K562 (cell line): ENCODE results near the gene PCDHA11. TPM values are rescaled to one million over a fixed set of nuclear protein-coding genes. Genes with fewer than 3 reads are reported as not detected.

Experiments
- ATAC-seq: fragments of 200-7000 bp; cut with Tn5 transposase; 3 replicates; pipeline ENCODE4 v1.9.1; 2020; ENCODE audit warnings: moderate library complexity
- BruUV-seq: library from RNA; stranded (reverse); fragments of 400-500 nt; replicated peaks from 2 replicates; lab custom pipeline; 2021; lab: Mats Ljungman, UMichigan
- CTCF ChIA-PET: fragments of 300-600 bp; formaldehyde crosslinking; extraction: SDS; loops from one replicate; lab custom pipeline; 2021; ENCODE audit warnings: low intra/inter-chr PET ratio; lab: Yijun Ruan, JAX
- POLR2A ChIA-PET: fragments of 300-600, 350-650 bp; sonication (Branson Sonifier 250); formaldehyde crosslinking; extraction: SDS; loops from one replicate; lab custom pipeline; 2021; ENCODE audit warnings: antibody characterized with exemption, inconsistent platforms; lab: Yijun Ruan, JAX
- DNase-seq, 4 experiments: peaks; one replicate each; pipeline versions ENCODE4 v3.0.0 to v3.0.0-alpha.2; 2011 to 2018; ENCODE audit warnings: low spot score in 3 of 4, mixed read lengths in 3 of 4; ENCODE audit errors: extremely low read depth in 1 of 4
- FAIRE-seq: peaks from 2 replicates; lab custom pipeline; 2011; peaks lifted over from hg19 to GRCh38; lab: Jason Lieb, UNC
- H2AFZ ChIP-seq: 2 replicates; pipeline ENCODE4 v1.6.0; 2011; ENCODE audit warnings: low read depth, low read length, control low read depth, inconsistent platforms
- H3K27ac ChIP-seq: fragments of 200-600 bp; 3 replicates; pipeline ENCODE4 v1.8.0; 2011; ENCODE audit warnings: low read depth, mild to moderate bottlenecking, control low read depth, inconsistent platforms, low read length, moderate library complexity, mixed read lengths; ENCODE audit errors: extremely low read depth
- H3K27me3 ChIP-seq, 2 experiments: fragments of 300-600 bp in 1 of 2; 2 replicates in 1 of 2; 3 replicates in 1 of 2; pipeline versions ENCODE4 v1.6.0 to v1.8.0; 2011; ENCODE audit warnings: inconsistent platforms in 2 of 2, low read length in 2 of 2, mild to moderate bottlenecking in 1 of 2, mixed read lengths in 1 of 2, moderate library complexity in 1 of 2; ENCODE audit not compliant: control insufficient read depth in 2 of 2, insufficient read depth in 2 of 2
- H3K36me3 ChIP-seq: fragments of 300-600 bp; 3 replicates; pipeline ENCODE4 v1.8.0; 2011; ENCODE audit warnings: mild to moderate bottlenecking, low read length, inconsistent platforms; ENCODE audit not compliant: control insufficient read depth, insufficient read depth
- H3K4me1 ChIP-seq, 2 experiments: fragments of 200-600 bp in 1 of 2; replicated peaks in 1 of 2; 2 replicates in 1 of 2; 3 replicates in 1 of 2; pipeline versions ENCODE4 v1.5.1 to v1.8.0; 2011; ENCODE audit warnings: inconsistent platforms in 2 of 2, low read length in 2 of 2, mild to moderate bottlenecking in 1 of 2, mixed read lengths in 1 of 2, moderate library complexity in 1 of 2; ENCODE audit not compliant: control insufficient read depth in 2 of 2, insufficient read depth in 2 of 2
- H3K4me2 ChIP-seq: 2 replicates; pipeline ENCODE4 v1.6.1; 2011; ENCODE audit warnings: low read length, control low read depth, inconsistent platforms, mixed read lengths; ENCODE audit not compliant: insufficient read depth
- H3K4me3 ChIP-seq: fragments of 200-600 bp; sonication (generic), shearing (Covaris generic); 2 replicates; pipeline ENCODE4 v1.5.1; 2016; ENCODE audit warnings: control low read depth, inconsistent platforms
- H3K79me2 ChIP-seq: fragments of 200-600 bp; 3 replicates; pipeline ENCODE4 v1.8.0; 2011; ENCODE audit warnings: low read length, inconsistent platforms; ENCODE audit not compliant: control insufficient read depth, insufficient read depth
- H3K9ac ChIP-seq, 2 experiments: 2 replicates each; pipeline versions ENCODE4 v1.6.0 to v1.6.1; 2011; ENCODE audit warnings: low read depth in 2 of 2, low read length in 2 of 2, control low read depth in 1 of 2, inconsistent platforms in 1 of 2, mild to moderate bottlenecking in 1 of 2, mixed read lengths in 1 of 2; ENCODE audit not compliant: insufficient read depth in 1 of 2
- H3K9me1 ChIP-seq: one replicate; pipeline ENCODE4 v1.6.0; 2011; ENCODE audit warnings: inconsistent platforms, mild to moderate bottlenecking, low read length, moderate library complexity; ENCODE audit not compliant: control insufficient read depth, insufficient read depth
- H3K9me3 ChIP-seq: replicated peaks from 2 replicates; pipeline ENCODE4 v1.5.1; 2011; ENCODE audit warnings: low read depth, low read length, inconsistent platforms; ENCODE audit not compliant: control insufficient read depth, insufficient read depth
- H4K20me1 ChIP-seq: replicated peaks from 2 replicates; pipeline ENCODE4 v1.6.1; 2011; ENCODE audit warnings: low read length, inconsistent platforms, mixed read lengths; ENCODE audit not compliant: control insufficient read depth, insufficient read depth
- CBFA2T2 ChIP-seq: fragments of 450-650 bp; conservative IDR thresholded peaks from 2 replicates; pipeline ENCODE4 v1.6.1; 2017; ENCODE audit warnings: mild to moderate bottlenecking
- ZBTB5 ChIP-seq: fragments of 450-650 bp; IDR thresholded peaks from 2 replicates; pipeline ENCODE4 v1.6.1; 2017; ENCODE audit warnings: antibody characterized with exemption
- ZNF124 ChIP-seq: sonication (generic); formaldehyde crosslinking; IDR thresholded peaks from 2 replicates; pipeline ENCODE4 v1.8.1; 2022; ENCODE audit warnings: missing genetic modification reagents
- WGBS: fragments of 100-300 bp; shearing (Covaris generic); methylation state at CpG from one replicate; pipeline ENCODE4 v1.1.6; 2016; ENCODE audit warnings: low coverage, mixed read lengths; ENCODE audit not compliant: insufficient coverage; ENCODE audit errors: missing lambda C conversion rate; 5-methylcytosine and 5-hydroxymethylcytosine counted together
- in situ Hi-C: fragments of 300-500 bp; cut with MboI; formaldehyde crosslinking; loops from 4 replicates; pipeline ENCODE4 v1.15.0; 2018; ENCODE audit warnings: inconsistent platforms, mixed read lengths
- intact Hi-C: fragments of 100-400 bp; cut with micrococcal nuclease; formaldehyde crosslinking; loops from 2 replicates; pipeline ENCODE4 v1.14.2; 2022
- polyA plus RNA-seq, 8 experiments: library from polyadenylated mRNA; depleted of rRNA in 4 of 8; stranded (reverse) in 5 of 8; unstranded in 3 of 8; fragments of >200 nt; fragmentation: Nextera tagmentation in 2 of 8; fragmentation: Illumina TruSeq in 1 of 8; extraction: Ambion mirVana in 2 of 8; extraction: Trizol in 1 of 8; gene quantifications; 2 replicates each; pipeline versions ENCODE4 v1.2.1 to v1.2.3, GENCODE V29; 2011 to 2014; ENCODE audit warnings: inconsistent platforms in 1 of 8, missing spikeins in 1 of 8
- total RNA-seq, 7 experiments: library from RNA; depleted of rRNA in 6 of 7; stranded (reverse); fragments of >200 nt in 6 of 7; fragmentation: Illumina TruSeq in 2 of 7; extraction: Trizol in 2 of 7; gene quantifications; 2 replicates each; pipeline versions ENCODE4 v1.2.1 to v1.2.3, GENCODE V29; 2011 to 2021; ENCODE audit warnings: low replicate concordance in 1 of 7
- TF ChIP-seq, protein P1 (sequence below): IDR thresholded peaks from 3 replicates; pipeline ENCODE4 v1.6.1; 2011; ENCODE audit warnings: borderline replicate concordance, mild to moderate bottlenecking, moderate library complexity; ENCODE audit not compliant: insufficient read length; ENCODE audit errors: extremely low read depth
- TF ChIP-seq, protein P2 (sequence below), 2 experiments: fragments of 250-450 bp in 1 of 2; fragments of 450-650 bp in 1 of 2; sonication (Bioruptor Pico) in 1 of 2; IDR thresholded peaks; 2 replicates each; pipeline versions ENCODE4 v1.6.1 to v1.8.0; 2016 to 2021; ENCODE audit warnings: mild to moderate bottlenecking in 2 of 2, moderate library complexity in 2 of 2, missing compliant biosample characterization in 1 of 2, missing genetic modification characterization in 1 of 2
- TF ChIP-seq, protein P3 (sequence below): conservative IDR thresholded peaks from 2 replicates; pipeline ENCODE4 v1.6.1; 2011; ENCODE audit warnings: low read depth, mild to moderate bottlenecking, low read length; ENCODE audit not compliant: control insufficient read depth
- TF ChIP-seq, protein P4 (sequence below): fragments of 250-450 bp; sonication (Bioruptor Pico); IDR thresholded peaks from 2 replicates; pipeline ENCODE4 v1.8.0; 2022; ENCODE audit warnings: inconsistent platforms

Gene PCDHA11
- total and polyA plus RNA-seq, 9 of the 15 experiments (the other 6 are each of a cell fraction or from before 2014, with no cell fraction given), result not detected

DNA sequence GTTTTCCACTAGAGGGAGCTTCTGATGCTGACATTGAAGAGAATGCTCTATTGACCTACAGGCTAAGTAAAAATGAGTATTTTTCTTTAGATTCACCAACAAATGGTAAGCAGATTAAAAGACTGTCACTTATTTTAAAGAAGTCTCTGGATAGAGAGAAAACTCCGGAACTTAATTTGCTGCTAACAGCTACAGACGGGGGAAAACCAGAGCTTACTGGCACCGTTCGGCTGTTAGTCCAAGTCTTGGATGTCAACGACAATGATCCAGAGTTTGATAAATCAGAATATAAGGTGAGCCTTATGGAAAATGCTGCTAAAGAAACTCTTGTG is 764 bp downstream of the PCDHA11 start:
- BruUV-seq, result no TSS peak
- Histone ChIP-seq H3K27me3 (no peaks in the 10 kb centered on the region), H2AFZ (no peak overlapping the region), H3K4me2 (no peak overlapping the region), H3K27ac (no peak overlapping the region), H3K4me1 (no peaks in the 10 kb centered on the region), H3K79me2 (no peaks in the 10 kb centered on the region), H3K9ac (no peak overlapping the region), H3K9me3 (no peaks in the 10 kb centered on the region), H3K36me3 (no peaks in the 10 kb centered on the region), H3K9me1 (no peaks in the 10 kb centered on the region), H3K4me3 (no peak overlapping the region), H4K20me1 (no peaks in the 10 kb centered on the region)
- WGBS, result 4% methylated on average over 5 of the region's 5 CpGs
- ChIA-PET CTCF (no interaction called here), POLR2A (interaction anchor here (0.6 kb wide), 1 partner anchor 12 kb away, joined by 3 read pairs; no protein-coding TSS in a partner anchor)
- in situ Hi-C loops, result no loop called here
- FAIRE-seq (no peak), DNase-seq (no peak), ATAC-seq (no peak)
- intact Hi-C loops, result loop anchor here (5.0 kb wide), 1 partner anchor 173 kb away; no protein-coding TSS in a partner anchor
- TF ChIP-seq CBFA2T2, result no peak
- no peak for TF ChIP-seq ZBTB5
- TF ChIP-seq ZNF124 (CRISPR knock-in tag), result no peak
- TF ChIP-seq, protein P1, sequence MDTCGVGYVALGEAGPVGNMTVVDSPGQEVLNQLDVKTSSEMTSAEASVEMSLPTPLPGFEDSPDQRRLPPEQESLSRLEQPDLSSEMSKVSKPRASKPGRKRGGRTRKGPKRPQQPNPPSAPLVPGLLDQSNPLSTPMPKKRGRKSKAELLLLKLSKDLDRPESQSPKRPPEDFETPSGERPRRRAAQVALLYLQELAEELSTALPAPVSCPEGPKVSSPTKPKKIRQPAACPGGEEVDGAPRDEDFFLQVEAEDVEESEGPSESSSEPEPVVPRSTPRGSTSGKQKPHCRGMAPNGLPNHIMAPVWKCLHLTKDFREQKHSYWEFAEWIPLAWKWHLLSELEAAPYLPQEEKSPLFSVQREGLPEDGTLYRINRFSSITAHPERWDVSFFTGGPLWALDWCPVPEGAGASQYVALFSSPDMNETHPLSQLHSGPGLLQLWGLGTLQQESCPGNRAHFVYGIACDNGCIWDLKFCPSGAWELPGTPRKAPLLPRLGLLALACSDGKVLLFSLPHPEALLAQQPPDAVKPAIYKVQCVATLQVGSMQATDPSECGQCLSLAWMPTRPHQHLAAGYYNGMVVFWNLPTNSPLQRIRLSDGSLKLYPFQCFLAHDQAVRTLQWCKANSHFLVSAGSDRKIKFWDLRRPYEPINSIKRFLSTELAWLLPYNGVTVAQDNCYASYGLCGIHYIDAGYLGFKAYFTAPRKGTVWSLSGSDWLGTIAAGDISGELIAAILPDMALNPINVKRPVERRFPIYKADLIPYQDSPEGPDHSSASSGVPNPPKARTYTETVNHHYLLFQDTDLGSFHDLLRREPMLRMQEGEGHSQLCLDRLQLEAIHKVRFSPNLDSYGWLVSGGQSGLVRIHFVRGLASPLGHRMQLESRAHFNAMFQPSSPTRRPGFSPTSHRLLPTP, result no peak
- TF ChIP-seq, protein P2, sequence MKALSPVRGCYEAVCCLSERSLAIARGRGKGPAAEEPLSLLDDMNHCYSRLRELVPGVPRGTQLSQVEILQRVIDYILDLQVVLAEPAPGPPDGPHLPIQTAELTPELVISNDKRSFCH (CRISPR knock-in tag; IDR thresholded peaks at IDR 0.05), result no peak
- TF ChIP-seq, protein P2 (tag; IDR thresholded peaks at IDR 0.05), result no peak
- TF ChIP-seq, protein P3, sequence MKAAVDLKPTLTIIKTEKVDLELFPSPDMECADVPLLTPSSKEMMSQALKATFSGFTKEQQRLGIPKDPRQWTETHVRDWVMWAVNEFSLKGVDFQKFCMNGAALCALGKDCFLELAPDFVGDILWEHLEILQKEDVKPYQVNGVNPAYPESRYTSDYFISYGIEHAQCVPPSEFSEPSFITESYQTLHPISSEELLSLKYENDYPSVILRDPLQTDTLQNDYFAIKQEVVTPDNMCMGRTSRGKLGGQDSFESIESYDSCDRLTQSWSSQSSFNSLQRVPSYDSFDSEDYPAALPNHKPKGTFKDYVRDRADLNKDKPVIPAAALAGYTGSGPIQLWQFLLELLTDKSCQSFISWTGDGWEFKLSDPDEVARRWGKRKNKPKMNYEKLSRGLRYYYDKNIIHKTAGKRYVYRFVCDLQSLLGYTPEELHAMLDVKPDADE, result no peak
- TF ChIP-seq, protein P4, sequence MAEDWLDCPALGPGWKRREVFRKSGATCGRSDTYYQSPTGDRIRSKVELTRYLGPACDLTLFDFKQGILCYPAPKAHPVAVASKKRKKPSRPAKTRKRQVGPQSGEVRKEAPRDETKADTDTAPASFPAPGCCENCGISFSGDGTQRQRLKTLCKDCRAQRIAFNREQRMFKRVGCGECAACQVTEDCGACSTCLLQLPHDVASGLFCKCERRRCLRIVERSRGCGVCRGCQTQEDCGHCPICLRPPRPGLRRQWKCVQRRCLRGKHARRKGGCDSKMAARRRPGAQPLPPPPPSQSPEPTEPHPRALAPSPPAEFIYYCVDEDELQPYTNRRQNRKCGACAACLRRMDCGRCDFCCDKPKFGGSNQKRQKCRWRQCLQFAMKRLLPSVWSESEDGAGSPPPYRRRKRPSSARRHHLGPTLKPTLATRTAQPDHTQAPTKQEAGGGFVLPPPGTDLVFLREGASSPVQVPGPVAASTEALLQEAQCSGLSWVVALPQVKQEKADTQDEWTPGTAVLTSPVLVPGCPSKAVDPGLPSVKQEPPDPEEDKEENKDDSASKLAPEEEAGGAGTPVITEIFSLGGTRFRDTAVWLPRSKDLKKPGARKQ (CRISPR knock-in tag), result no peak
